ENCODE measurements around the gene FMO5. TPM values are rescaled to one million over a fixed set of nuclear protein-coding genes. Genes with fewer than 3 reads are reported as not detected.

FMO5 gene
- total RNA-seq, 2 experiments from 2014 or later = 0.41 to 0.67 TPM

- Histone ChIP-seq H3K27ac (ENCODE audit: low read depth in 1 of 2, low read length in 2 of 2) (no peak overlapping the region), H3K27me3 (ENCODE audit: control insufficient read depth in 1 of 2, insufficient read depth in 2 of 2, low read length in 2 of 2) (peaks cover 0 to 3% of the 10 kb centered on the region in 2 experiments), H3K4me1 (ENCODE audit: insufficient read depth, low read length) (peaks cover 5% of the 10 kb centered on the region), H3K4me3 (ENCODE audit: low read length) (no peak overlapping the region), H3K36me3 (ENCODE audit: insufficient read depth, low read length) (no peaks in the 10 kb centered on the region), H3K9me3 (ENCODE audit: control insufficient read depth in 1 of 2, insufficient read depth in 1 of 2, low read length in 2 of 2) (peaks cover 0 to 9% of the 10 kb centered on the region in 2 experiments)
- POLR2A ChIA-PET = no interaction called here
- Mint-ChIP-seq H3K27me3 (no peaks in the 10 kb centered on the region), H3K4me1 (ENCODE audit: low read depth) (peaks cover 7% of the 10 kb centered on the region), H3K4me3 (no peak overlapping the region), H3K9me3 (no peaks in the 10 kb centered on the region), H3K36me3 (ENCODE audit: low read depth) (peaks cover under 1% of the 10 kb centered on the region), H3K27ac (no peak overlapping the region)
- DNase-seq (no peak), ATAC-seq (ENCODE audit: poor library complexity) (no peak)
- TF ChIP-seq CTCF (IDR thresholded peaks at IDR 0.05) = no peak
- CTCF ChIA-PET = no interaction called here
- intact Hi-C loops (cut with DNase I, micrococcal nuclease) = no loop called here
Observed at GRCh38 chr1:147238053-147238902, 13.1 kb upstream of the FMO5 start.

GRCh38 chr1:147236959-147237791 lies 12.0 kb upstream of the FMO5 start:
- peaks cover 3% of the 10 kb centered on the region for H3K4me1 Mint-ChIP-seq (ENCODE audit: low read depth)
- no peak overlapping the region for H3K4me3 Mint-ChIP-seq
- no peak overlapping the region for H3K27ac ChIP-seq (ENCODE audit: low read depth in 1 of 2, low read length in 2 of 2)
- H3K9me3 ChIP-seq (ENCODE audit: control insufficient read depth in 1 of 2, insufficient read depth in 1 of 2, low read length in 2 of 2) = peaks cover 0 to 9% of the 10 kb centered on the region in 2 experiments
- no peak for TF ChIP-seq CTCF (IDR thresholded peaks at IDR 0.05)
- H3K27ac Mint-ChIP-seq = no peak overlapping the region
- ChIA-PET POLR2A (no interaction called here), CTCF (no interaction called here)
- no peaks in the 10 kb centered on the region for H3K9me3 Mint-ChIP-seq
- intact Hi-C loops (cut with DNase I, micrococcal nuclease) = no loop called here
- no peaks in the 10 kb centered on the region for H3K36me3 ChIP-seq (ENCODE audit: insufficient read depth, low read length)
- peaks cover 3% of the 10 kb centered on the region for H3K4me1 ChIP-seq (ENCODE audit: insufficient read depth, low read length)
- DNase-seq = no peak
- ATAC-seq (ENCODE audit: poor library complexity) = no peak
- no peaks in the 10 kb centered on the region for H3K36me3 Mint-ChIP-seq (ENCODE audit: low read depth)
- peaks cover 0 to 3% of the 10 kb centered on the region in 2 experiments for H3K27me3 ChIP-seq (ENCODE audit: control insufficient read depth in 1 of 2, insufficient read depth in 2 of 2, low read length in 2 of 2)
- no peak overlapping the region for H3K4me3 ChIP-seq (ENCODE audit: low read length)
- H3K27me3 Mint-ChIP-seq = no peaks in the 10 kb centered on the region

- H3K27ac Mint-ChIP-seq = no peak overlapping the region
- no peaks in the 10 kb centered on the region for H3K36me3 Mint-ChIP-seq (ENCODE audit: low read depth)
- peaks cover 0 to 3% of the 10 kb centered on the region in 2 experiments for H3K27me3 ChIP-seq (ENCODE audit: control insufficient read depth in 1 of 2, insufficient read depth in 2 of 2, low read length in 2 of 2)
- H3K4me1 Mint-ChIP-seq (ENCODE audit: low read depth) = no peaks in the 10 kb centered on the region
- H3K27ac ChIP-seq (ENCODE audit: low read depth in 1 of 2, low read length in 2 of 2) = no peak overlapping the region
- no peaks in the 10 kb centered on the region for H3K27me3 Mint-ChIP-seq
- ChIA-PET CTCF (no interaction called here), POLR2A (no interaction called here)
- no peak overlapping the region for H3K4me3 Mint-ChIP-seq
- no peak for TF ChIP-seq CTCF (IDR thresholded peaks at IDR 0.05)
- ATAC-seq (ENCODE audit: poor library complexity) (no peak), DNase-seq (no peak)
- H3K4me3 ChIP-seq (ENCODE audit: low read length) = no peak overlapping the region
- H3K36me3 ChIP-seq (ENCODE audit: insufficient read depth, low read length) = no peaks in the 10 kb centered on the region
- no peaks in the 10 kb centered on the region for H3K4me1 ChIP-seq (ENCODE audit: insufficient read depth, low read length)
- peaks cover 0 to 9% of the 10 kb centered on the region in 2 experiments for H3K9me3 ChIP-seq (ENCODE audit: control insufficient read depth in 1 of 2, insufficient read depth in 1 of 2, low read length in 2 of 2)
- intact Hi-C loops (cut with DNase I, micrococcal nuclease) = no loop called here
- H3K9me3 Mint-ChIP-seq = no peaks in the 10 kb centered on the region
Observed at GRCh38 chr1:147236448-147236847, 11.3 kb upstream of the FMO5 start.

All from CD4-positive, alpha-beta T cell (primary cell).